SK-N-MC (cell line): ENCODE results near the gene AUTS2.

Experiments
- EZH2 ChIP-seq: fragments of 200-600 bp; sonication (generic); IDR thresholded peaks from one replicate; pipeline ENCODE4 v1.6.1; 2017; ENCODE audit warnings: antibody characterized with exemption
- FOXP2 ChIP-seq: optimal IDR thresholded peaks from 2 replicates; pipeline ENCODE3; 2011; ENCODE audit warnings: mild to moderate bottlenecking, moderate library complexity; ENCODE audit not compliant: insufficient read depth; ENCODE audit errors: extremely low read length, control extremely low read depth
- POLR2AphosphoS5 ChIP-seq: IDR thresholded peaks from 2 replicates; pipeline ENCODE4 v1.6.1; 2012; ENCODE audit warnings: mild to moderate bottlenecking, low read depth, low read length, borderline replicate concordance

GRCh38 chr7:70091362-70091761 lies 493.1 kb downstream of the AUTS2 start:
- TF ChIP-seq EZH2 (no peak), POLR2AphosphoS5 (no peak), FOXP2 (no peak)
